ENCODE measurements around the gene POLD1.

DNA sequence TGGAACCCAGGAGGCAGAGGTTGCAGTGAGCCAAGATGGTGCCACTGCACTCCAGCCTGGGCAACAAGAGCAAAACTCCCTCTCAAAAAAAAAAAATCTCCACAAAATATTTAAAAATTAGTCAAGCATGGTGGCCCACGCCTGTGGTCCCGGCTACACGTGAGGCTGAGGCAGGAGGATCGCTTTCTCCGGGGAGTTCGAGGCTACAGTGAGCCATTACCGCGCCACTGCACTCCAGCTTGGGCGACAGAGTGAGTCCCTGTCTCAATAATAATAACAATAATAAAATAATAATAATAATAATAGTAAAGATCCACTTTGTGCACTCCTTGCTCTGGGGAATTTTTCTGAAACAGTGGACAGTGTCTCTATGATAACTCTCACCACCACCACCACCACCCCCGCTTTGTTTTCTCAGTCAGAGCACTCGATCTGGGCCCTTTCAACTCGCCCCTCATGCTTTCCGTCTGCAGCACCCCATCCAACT is 27.4 kb upstream of the POLD1 start:
- TF ChIP-seq, protein P1, sequence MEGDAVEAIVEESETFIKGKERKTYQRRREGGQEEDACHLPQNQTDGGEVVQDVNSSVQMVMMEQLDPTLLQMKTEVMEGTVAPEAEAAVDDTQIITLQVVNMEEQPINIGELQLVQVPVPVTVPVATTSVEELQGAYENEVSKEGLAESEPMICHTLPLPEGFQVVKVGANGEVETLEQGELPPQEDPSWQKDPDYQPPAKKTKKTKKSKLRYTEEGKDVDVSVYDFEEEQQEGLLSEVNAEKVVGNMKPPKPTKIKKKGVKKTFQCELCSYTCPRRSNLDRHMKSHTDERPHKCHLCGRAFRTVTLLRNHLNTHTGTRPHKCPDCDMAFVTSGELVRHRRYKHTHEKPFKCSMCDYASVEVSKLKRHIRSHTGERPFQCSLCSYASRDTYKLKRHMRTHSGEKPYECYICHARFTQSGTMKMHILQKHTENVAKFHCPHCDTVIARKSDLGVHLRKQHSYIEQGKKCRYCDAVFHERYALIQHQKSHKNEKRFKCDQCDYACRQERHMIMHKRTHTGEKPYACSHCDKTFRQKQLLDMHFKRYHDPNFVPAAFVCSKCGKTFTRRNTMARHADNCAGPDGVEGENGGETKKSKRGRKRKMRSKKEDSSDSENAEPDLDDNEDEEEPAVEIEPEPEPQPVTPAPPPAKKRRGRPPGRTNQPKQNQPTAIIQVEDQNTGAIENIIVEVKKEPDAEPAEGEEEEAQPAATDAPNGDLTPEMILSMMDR (conservative IDR thresholded peaks at IDR 0.05; ENCODE audit: low read depth, low read length) = no peak
- TF ChIP-seq EZH2 (IDR thresholded peaks at IDR 0.05; ENCODE audit: borderline replicate concordance, low read depth, low read length, poor library complexity, severe bottlenecking) = no peak

Data from A673 (cell line).